ENCODE measurements around the gene ZNF860.
"Not testable (repeated sequence)": the region's sequence is repeated elsewhere in the genome, so short reads cannot be mapped to it uniquely, and the experiment has no call there.

The ZNF860 gene

GRCh38 chr3:32000877-32001276 lies 19.3 kb downstream of the ZNF860 start:
- DNase-seq: no peak

DNA sequence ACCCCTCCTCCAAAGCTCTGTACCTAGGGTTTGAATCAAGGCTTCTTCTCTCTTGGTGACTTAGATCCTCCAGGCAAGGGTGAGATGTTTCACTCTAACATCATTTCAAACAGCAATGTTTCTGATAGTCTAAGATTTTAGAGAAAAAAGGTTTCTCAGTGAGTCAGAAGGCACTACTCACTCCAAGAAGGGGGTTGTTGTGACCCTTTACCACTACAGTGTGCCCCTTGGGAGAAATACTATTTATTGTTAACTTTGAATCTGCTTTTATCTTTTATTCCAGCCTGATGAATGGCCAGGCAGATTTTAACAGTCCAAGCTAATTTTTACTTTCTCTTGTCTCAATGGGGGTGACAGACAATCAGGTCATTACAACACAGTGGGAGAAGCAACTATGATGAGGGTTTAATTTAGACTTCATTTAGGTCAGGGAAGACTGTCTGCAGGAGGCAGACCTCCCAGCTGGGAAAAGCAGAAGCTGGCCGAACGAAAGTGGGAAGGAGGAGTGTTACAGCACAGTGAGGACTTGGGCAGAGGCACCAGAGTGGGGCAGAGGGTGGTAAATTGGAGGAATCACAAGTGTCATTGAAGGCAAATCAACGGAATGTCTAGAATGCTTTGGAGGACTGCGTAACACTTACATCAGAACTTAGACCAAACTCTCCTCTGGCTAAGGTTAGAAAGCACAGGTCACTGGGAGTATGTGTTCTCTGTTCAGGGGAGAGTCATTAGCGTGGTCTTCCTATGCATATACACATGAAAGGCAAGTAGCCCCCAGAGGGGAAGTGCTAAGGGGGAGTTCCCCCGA lies 21.2 kb downstream of the ZNF860 start:
- no peak for DNase-seq

DNA sequence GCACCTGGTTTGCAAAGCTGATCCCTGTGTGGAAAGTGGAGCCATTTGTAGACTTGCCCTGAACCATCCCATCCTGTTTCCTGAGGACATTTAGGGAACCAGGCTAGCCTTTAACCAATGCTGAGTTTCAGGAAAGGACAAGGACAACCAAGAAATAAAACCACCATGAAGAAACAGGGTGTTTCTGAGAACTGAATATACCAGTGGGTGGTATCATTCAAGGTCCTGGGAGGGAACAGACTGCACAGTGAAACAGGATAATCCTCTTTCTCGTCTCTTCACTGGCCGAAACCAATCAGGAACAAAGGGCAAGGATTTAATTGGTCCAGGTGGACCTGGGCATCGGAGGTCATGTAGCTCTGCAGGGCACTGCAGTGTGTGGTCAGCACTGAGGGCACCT lies 21.8 kb downstream of the ZNF860 start:
- DNase-seq: no peak

DNA sequence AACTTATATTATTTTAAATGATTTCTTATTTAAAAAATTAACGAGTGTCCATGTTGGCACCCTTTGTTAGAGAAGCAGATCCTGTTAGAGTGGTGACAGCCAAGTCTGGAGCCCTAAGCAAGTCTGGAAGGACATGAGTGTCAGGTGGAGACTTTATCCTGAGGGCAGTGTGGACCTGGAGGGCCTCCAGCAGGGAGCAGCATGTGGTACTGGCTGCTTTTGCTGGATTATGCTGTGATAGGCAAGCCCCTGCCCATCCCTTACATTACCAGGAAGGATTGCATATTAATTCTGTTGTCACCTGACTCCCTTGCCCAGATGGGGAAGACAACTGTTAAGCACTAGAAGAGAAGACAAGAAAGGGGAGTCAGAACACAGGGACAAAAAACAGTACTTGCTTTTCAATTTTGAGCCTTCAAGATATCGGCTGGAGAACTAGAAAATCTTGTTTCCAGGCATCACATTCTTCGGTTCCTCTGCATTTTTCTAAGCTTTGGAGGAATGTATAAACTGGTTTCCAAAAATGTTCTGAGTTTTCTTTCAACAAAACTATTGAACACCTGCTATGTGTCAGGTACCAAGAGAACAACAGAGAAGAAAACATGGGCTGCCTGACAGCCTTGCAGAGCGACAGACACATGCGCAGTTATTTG lies 22.7 kb downstream of the ZNF860 start:
- no peak for DNase-seq

DNA sequence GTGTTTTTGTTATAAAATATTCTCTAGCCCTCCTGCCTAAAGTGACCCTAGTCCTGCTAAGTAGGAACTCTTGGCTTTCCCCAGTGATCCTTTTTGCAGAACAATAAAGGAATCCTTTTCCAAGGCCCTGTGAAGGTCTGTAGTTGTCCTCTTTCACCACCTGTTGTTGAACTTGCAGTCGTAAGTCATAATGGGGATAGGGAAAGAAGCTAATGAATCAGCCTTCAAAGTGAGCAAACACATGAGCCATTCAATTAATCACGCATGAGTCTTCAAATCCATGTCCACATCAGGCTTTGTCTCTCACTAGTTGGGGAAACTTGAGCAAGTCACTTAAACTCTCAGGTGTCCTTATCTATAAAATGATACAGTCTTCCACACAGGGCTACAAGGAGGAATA lies 27.6 kb downstream of the ZNF860 start:
- DNase-seq: no peak

DNA sequence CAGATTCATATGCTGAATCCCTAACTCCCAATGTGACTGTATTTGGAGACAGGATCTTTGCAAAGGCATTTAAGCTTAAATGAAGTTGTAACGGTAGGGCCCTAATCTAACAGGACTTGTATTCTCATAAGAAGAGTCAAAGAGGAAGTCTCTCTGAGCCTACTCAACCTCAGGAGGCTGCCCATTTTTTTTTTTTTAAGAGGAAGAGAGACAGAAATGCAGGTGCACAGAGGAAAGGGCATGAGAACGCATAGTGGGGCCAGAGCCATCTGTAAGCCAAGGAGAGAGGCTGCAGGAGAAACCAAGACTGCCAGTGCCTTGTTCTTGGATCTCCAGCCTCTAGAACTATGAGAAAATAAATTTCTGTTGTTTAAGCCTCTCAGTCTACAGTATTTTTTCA lies 28.4 kb downstream of the ZNF860 start:
- DNase-seq: no peak

DNA sequence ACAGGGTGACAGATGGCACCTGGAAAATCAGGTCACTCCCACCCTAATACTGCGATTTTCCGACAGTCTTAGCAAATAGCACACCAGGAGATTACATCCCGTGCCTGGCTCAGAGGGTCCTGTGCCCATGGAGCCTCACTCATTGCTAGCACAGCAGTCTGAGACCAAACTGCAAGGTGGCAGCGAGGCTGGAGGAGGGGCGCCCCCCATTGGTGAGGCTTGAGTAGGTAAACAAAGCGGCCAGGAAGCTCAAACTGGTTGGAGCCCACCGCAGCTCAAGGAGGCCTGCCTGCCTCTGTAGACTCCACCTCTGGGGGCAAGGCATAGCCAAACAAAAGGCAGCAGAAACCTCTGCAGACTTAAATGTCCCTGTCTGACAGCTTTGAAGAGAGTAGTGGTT lies 29.1 kb downstream of the ZNF860 start:
- DNase-seq: not testable (repeated sequence)

- DNase-seq: not testable (repeated sequence)
Observed at GRCh38 chr3:32015638-32016037, 34.1 kb downstream of the ZNF860 start.

DNA sequence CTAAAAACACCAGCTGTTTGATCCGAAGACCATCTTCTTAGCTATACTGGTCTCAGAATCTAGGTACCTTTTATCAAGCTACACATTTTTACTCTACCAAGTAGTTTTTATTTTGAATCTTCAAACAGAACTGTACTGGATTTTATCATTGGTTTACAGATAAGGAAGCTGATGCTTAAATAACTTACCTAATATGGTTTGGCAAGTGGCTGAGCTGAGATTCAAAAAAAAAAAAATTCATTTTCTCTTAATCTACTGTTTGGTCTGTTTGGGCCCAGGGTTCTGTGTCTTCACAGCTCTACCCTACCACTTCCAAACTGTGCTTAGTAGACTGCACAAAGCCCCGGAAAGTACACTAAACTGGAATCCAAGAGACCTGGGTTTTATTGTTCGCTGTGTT lies 35.7 kb downstream of the ZNF860 start:
- DNase-seq: no peak

DNA sequence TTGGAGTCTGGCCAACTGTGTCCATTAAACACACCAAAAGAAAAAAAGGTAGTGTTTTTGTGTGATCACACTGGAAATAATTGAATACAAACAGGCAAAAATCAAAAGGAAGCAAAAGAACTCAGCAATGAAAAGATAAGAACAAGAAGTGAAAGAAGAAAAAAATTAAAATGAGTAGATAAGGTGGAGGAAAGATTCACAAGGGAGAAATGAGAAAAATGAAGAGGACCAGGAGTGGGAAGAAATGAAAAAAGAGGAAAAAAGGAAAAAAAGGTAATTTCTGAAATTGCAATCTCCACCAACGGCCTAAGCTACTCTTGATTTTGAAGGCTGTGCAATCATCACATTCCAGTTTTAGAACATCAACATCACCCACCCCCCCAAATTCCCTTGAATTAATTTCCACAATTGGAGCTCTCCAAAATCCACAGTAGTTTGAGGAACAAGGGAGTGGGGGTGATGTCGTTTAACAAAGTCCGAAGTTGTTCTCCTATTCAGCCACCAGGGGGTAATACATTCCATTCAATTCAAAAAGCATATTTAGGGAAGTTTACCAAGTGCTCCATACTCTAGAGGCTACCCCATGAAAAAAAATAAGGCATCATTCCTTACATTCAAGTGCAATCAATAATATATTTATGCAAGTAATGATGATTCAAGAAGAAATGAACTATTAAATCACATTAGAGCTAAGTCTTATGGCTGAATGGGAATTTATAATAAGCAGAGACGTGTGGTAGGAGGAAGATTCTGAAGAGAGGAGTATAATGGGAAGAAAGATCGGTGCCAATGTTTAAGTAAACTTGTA lies 37.4 kb downstream of the ZNF860 start:
- DNase-seq: peak; percentile 14

DNA sequence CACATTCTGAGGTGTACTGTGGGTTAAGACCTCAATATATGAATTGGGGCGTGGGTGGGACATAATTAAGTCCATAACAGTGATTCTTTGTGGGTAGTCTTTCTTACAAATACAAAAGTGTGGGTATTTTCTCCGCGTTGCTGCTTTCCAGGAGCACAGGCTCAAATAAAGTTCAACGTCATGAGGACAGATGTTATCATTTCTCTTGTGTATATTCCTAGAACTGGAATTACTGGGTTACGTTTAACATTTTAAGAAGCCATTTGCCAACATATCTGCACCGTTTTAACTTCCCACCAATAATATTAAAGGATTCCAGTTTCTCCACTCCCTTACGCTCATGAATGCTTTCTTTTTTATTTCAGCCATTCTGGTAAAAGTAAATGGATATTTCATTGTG lies 39.6 kb downstream of the ZNF860 start:
- DNase-seq: no peak

- DNase-seq: no peak
Observed at GRCh38 chr3:32021748-32022147, 40.2 kb downstream of the ZNF860 start.

GRCh38 chr3:32022947-32023346 lies 41.4 kb downstream of the ZNF860 start:
- no peak for DNase-seq

DNA sequence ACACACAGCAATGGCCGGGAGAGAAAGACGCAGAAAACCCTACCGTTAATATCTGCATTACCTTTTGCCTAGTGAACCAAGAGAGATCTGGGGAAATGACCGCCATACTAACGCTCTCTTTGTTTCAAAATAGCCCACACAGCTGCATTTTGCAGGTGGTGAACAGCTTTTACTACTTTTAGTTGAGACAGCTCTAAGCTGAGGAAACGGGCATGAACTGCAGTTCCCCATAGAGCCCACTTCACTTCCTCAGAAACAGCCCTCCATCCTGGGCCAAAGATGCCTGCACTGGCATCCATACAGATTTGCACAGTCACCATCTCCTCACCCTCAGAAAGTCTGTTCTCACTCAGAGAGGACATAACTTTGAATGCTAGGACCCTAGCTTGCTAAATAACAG lies 45.0 kb downstream of the ZNF860 start:
- no peak for DNase-seq

DNA sequence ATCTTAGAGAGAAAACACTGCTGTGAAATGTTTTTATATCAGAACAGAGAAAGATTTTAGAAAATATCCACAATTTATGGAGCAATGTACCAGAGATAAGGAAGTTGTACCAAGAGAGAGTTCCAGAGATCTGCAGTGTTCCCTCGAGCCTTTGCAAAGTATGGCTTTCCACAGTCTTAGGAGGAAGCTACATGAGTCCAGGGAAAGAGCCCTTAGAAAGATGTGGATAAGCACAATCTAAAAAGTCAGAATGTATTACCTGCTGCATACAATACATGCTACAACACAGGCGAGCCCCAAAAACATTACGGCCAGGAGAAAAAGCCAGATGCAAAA lies 56.4 kb downstream of the ZNF860 start:
- DNase-seq: no peak

DNA sequence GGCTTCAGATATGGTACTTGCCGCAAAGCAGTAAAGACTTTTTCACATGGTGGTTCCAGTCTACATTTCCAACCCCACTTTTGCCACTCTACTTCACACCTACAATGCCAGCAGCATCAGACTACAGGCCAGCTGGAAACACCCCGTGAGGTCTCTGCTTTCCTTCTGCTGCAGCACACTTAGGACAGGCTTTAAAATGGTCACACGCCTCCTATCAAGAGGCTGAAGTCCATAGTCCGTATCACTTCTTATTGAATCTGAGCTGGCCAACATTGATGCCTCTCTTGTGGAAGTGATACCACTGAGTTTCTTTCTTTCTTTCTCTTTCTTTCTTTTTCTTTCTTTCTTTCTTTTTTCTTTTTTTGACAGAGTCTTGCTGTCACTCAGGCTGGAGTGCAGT lies 59.8 kb downstream of the ZNF860 start:
- no peak for DNase-seq

All from CD4-positive, alpha-beta T cell treated with Interleukin-17A for 4 hours (primary cell).